ENCODE data around the gene CLDND1.

Gene CLDND1

GRCh38 chr3:98497381-98497780 is 25.3 kb downstream of the CLDND1 start, which contains the start of gene OR5K2:
Gene OR5K2 (plus strand): TSS chr3:98497681. CDS start chr3:98497681, 0 bp downstream.
- H3K27me3 ChIP-seq (replicated peaks; ENCODE audit: control insufficient read depth, insufficient read depth, low read length, poor library complexity, severe bottlenecking) = no peaks in the 10 kb centered on the region
- H3K9me3 ChIP-seq (ENCODE audit: control insufficient read depth, low read length) = no peaks in the 10 kb centered on the region

GRCh38 chr3:98483626-98484025 is 39.1 kb downstream of the CLDND1 start:
- Histone ChIP-seq H3K27ac (ENCODE audit: insufficient read depth, low read length, poor library complexity, severe bottlenecking) (no peak overlapping the region), H3K4me3 (ENCODE audit: insufficient read depth, low read depth, low read length, poor library complexity, severe bottlenecking) (no peak overlapping the region)

More at GRCh38 chr3:98497381-98497780, 25.3 kb downstream of the CLDND1 start, which contains the start of gene OR5K2:
- Histone ChIP-seq H3K36me3 (ENCODE audit: control insufficient read depth, insufficient read depth, low read length) (no peaks in the 10 kb centered on the region), H3K27ac (ENCODE audit: insufficient read depth, low read length, poor library complexity, severe bottlenecking) (no peak within 1 kb of the TSS), H3K4me3 (ENCODE audit: insufficient read depth, low read depth, low read length, poor library complexity, severe bottlenecking) (no peak within 1 kb of the TSS), H3K4me1 (ENCODE audit: control insufficient read depth, insufficient read depth, low read length, poor library complexity, severe bottlenecking) (no peaks in the 10 kb centered on the region)
- DNase-seq = no peak

GRCh38 chr3:98482717-98483482 is 39.8 kb downstream of the CLDND1 start:
- H3K36me3 ChIP-seq (ENCODE audit: control insufficient read depth, insufficient read depth, low read length) = no peaks in the 10 kb centered on the region
- H3K4me1 ChIP-seq (ENCODE audit: control insufficient read depth, insufficient read depth, low read length, poor library complexity, severe bottlenecking) = no peaks in the 10 kb centered on the region
- no peak for DNase-seq
- no peaks in the 10 kb centered on the region for H3K27me3 ChIP-seq (replicated peaks; ENCODE audit: control insufficient read depth, insufficient read depth, low read length, poor library complexity, severe bottlenecking)
- H3K9me3 ChIP-seq (ENCODE audit: control insufficient read depth, low read length) = no peaks in the 10 kb centered on the region
- H3K4me3 ChIP-seq (ENCODE audit: insufficient read depth, low read depth, low read length, poor library complexity, severe bottlenecking) = no peak overlapping the region
- H3K27ac ChIP-seq (ENCODE audit: insufficient read depth, low read length, poor library complexity, severe bottlenecking) = no peak overlapping the region

More at GRCh38 chr3:98483626-98484025, 39.1 kb downstream of the CLDND1 start:
- peaks cover 3% of the 10 kb centered on the region for H3K9me3 ChIP-seq (ENCODE audit: control insufficient read depth, low read length)
- no peak for DNase-seq
- H3K27me3 ChIP-seq (replicated peaks; ENCODE audit: control insufficient read depth, insufficient read depth, low read length, poor library complexity, severe bottlenecking) = no peaks in the 10 kb centered on the region
- no peaks in the 10 kb centered on the region for H3K36me3 ChIP-seq (ENCODE audit: control insufficient read depth, insufficient read depth, low read length)
- no peaks in the 10 kb centered on the region for H3K4me1 ChIP-seq (ENCODE audit: control insufficient read depth, insufficient read depth, low read length, poor library complexity, severe bottlenecking)

All from effector memory CD4-positive, alpha-beta T cell (primary cell).